Head of caudate nucleus (tissue), 42 donors: ENCODE data around the gene TRIM15.
"Not testable (repeated sequence)": the region's sequence is repeated elsewhere in the genome, so short reads cannot be mapped to it uniquely, and the experiment has no call there.

Source experiments
- DNase-seq, 42 donors: peaks; one replicate each; pipeline versions ENCODE4 v3.0.0 to v3.0.0-alpha.2; 2020 to 2021; ENCODE audit warnings: mixed read lengths in 7 of 42
- intact Hi-C: fragments of 100-400 bp; cut with DNase I; formaldehyde crosslinking; loops from one replicate; pipeline ENCODE4 v1.15.0; 2022

TRIM15 gene

GRCh38 chr6:30214657-30214982 lies 51.3 kb downstream of the TRIM15 start:
- no peak for DNase-seq
- intact Hi-C loops = no loop called here

- no peak for DNase-seq
- intact Hi-C loops = no loop called here
Measured at GRCh38 chr6:30216096-30216495, 52.8 kb downstream of the TRIM15 start.

GRCh38 chr6:30219244-30219643 lies 55.9 kb downstream of the TRIM15 start:
- intact Hi-C loops = no loop called here
- peak in 37 of 42 donors; percentile 7 to 78 (median 54) for DNase-seq

- intact Hi-C loops, DNase-seq: not testable (repeated sequence)
Measured at GRCh38 chr6:30221395-30221794, 58.0 kb downstream of the TRIM15 start.

- intact Hi-C loops, DNase-seq: not testable (repeated sequence)
Measured at GRCh38 chr6:30221956-30222355, 58.6 kb downstream of the TRIM15 start.
